Measurements from ENCODE around the gene WDR13. TPM values are rescaled to one million over a fixed set of nuclear protein-coding genes. Genes with fewer than 3 reads are reported as not detected.

Gene WDR13
- total RNA-seq, 1 experiment from 2014 or later: 91.3 TPM

GRCh38 chrX:48576108-48576507 lies 21.2 kb upstream of the WDR13 start:
- Histone ChIP-seq H3K9me3 (ENCODE audit: control insufficient read depth, insufficient read depth, low read depth, low read length) (no peaks in the 10 kb centered on the region), H3K4me3 (ENCODE audit: low read depth in 2 of 2, low read length in 2 of 2) (peak overlapping the region; percentile 81 to 99), H3K27me3 (ENCODE audit: control insufficient read depth, insufficient read depth, low read length) (no peaks in the 10 kb centered on the region), H3K36me3 (ENCODE audit: control insufficient read depth, insufficient read depth, low read length) (peaks cover 26% of the 10 kb centered on the region), H3K27ac (ENCODE audit: low read length) (peak overlapping the region; percentile 99), H3K4me1 (ENCODE audit: control insufficient read depth, insufficient read depth, low read length) (peaks cover 11% of the 10 kb centered on the region)
- in situ Hi-C loops (cut with HindIII; ENCODE audit: low pct_unique_long_range_greater_than_20kb, low sequenced_read_pairs) (no loop called here), intact Hi-C loops (cut with micrococcal nuclease; ENCODE audit: unreplicated experiment) (no loop called here)
- POLR2A ChIA-PET: no interaction called here
- ATAC-seq (no peak), DNase-seq (ENCODE audit: low read depth, low spot score) (no peak)
- BruUV-seq (replicated peaks): no TSS peak
- TF ChIP-seq POLR2AphosphoS5 (IDR thresholded peaks at IDR 0.05; ENCODE audit: low read depth, low read length) (0 out of 2 replicates have a peak, but pooled peaks have one; percentile 21), SIN3A (IDR thresholded peaks at IDR 0.05; ENCODE audit: borderline replicate concordance, insufficient read depth, low read depth, low read length) (no peak)
- CTCF ChIA-PET: no interaction called here

GRCh38 chrX:48578661-48579128 lies 18.6 kb upstream of the WDR13 start:
- peaks cover 26% of the 10 kb centered on the region for H3K36me3 ChIP-seq (ENCODE audit: control insufficient read depth, insufficient read depth, low read length)
- in situ Hi-C loops (cut with HindIII; ENCODE audit: low pct_unique_long_range_greater_than_20kb, low sequenced_read_pairs): no loop called here
- intact Hi-C loops (cut with micrococcal nuclease; ENCODE audit: unreplicated experiment): no loop called here
- ChIA-PET POLR2A (interaction anchor here (0.5 to 1.0 kb wide), 3 partner anchors 20 to 434 kb away, joined by 3 to 6 read pairs (median 4); no protein-coding TSS in a partner anchor), CTCF (no interaction called here)
- no peak overlapping the region for H3K4me3 ChIP-seq (ENCODE audit: low read depth in 2 of 2, low read length in 2 of 2)
- no peak overlapping the region for H3K27ac ChIP-seq (ENCODE audit: low read length)
- BruUV-seq (replicated peaks): no TSS peak
- peaks cover 11% of the 10 kb centered on the region for H3K4me1 ChIP-seq (ENCODE audit: control insufficient read depth, insufficient read depth, low read length)
- H3K9me3 ChIP-seq (ENCODE audit: control insufficient read depth, insufficient read depth, low read depth, low read length): no peaks in the 10 kb centered on the region
- DNase-seq (ENCODE audit: low read depth, low spot score) (no peak), ATAC-seq (no peak)
- TF ChIP-seq POLR2AphosphoS5 (IDR thresholded peaks at IDR 0.05; ENCODE audit: low read depth, low read length) (peak; percentile 73; the same call in 1 of the 2 replicates), CTCF (IDR thresholded peaks at IDR 0.05) (no peak)
- no peaks in the 10 kb centered on the region for H3K27me3 ChIP-seq (ENCODE audit: control insufficient read depth, insufficient read depth, low read length)

- POLR2A ChIA-PET: interaction anchor here (0.6 kb wide), 1 partner anchor 434 kb away, joined by 6 read pairs; no protein-coding TSS in a partner anchor
- Histone ChIP-seq H3K9me3 (ENCODE audit: control insufficient read depth, insufficient read depth, low read depth, low read length) (no peaks in the 10 kb centered on the region), H3K36me3 (ENCODE audit: control insufficient read depth, insufficient read depth, low read length) (peaks cover 26% of the 10 kb centered on the region), H3K27me3 (ENCODE audit: control insufficient read depth, insufficient read depth, low read length) (no peaks in the 10 kb centered on the region), H3K4me1 (ENCODE audit: control insufficient read depth, insufficient read depth, low read length) (peaks cover 11% of the 10 kb centered on the region), H3K4me3 (ENCODE audit: low read depth in 2 of 2, low read length in 2 of 2) (no peak overlapping the region), H3K27ac (ENCODE audit: low read length) (no peak overlapping the region)
- no TSS peak for BruUV-seq (replicated peaks)
- CTCF ChIA-PET: interaction anchor here (0.6 kb wide), 1 partner anchor 111 kb away, joined by 3 read pairs; no protein-coding TSS in a partner anchor
- no peak for TF ChIP-seq CTCF (IDR thresholded peaks at IDR 0.05)
- TF ChIP-seq TCF7L2 (IDR thresholded peaks at IDR 0.05; ENCODE audit: low read depth, low read length): no peak
- TF ChIP-seq SIN3A (IDR thresholded peaks at IDR 0.05; ENCODE audit: borderline replicate concordance, insufficient read depth, low read depth, low read length): no peak
- TF ChIP-seq REST (IDR thresholded peaks at IDR 0.05; ENCODE audit: insufficient read depth in 1 of 2, low read depth in 2 of 2, low read length in 1 of 2): no peak
- no peak; the same call in 1 of the 2 replicates for TF ChIP-seq POLR2AphosphoS5 (IDR thresholded peaks at IDR 0.05; ENCODE audit: low read depth, low read length)
- ATAC-seq (peak; percentile 6; the same call in 1 of the 2 replicates), DNase-seq (ENCODE audit: low read depth, low spot score) (no peak)
- in situ Hi-C loops (cut with HindIII; ENCODE audit: low pct_unique_long_range_greater_than_20kb, low sequenced_read_pairs) (no loop called here), intact Hi-C loops (cut with micrococcal nuclease; ENCODE audit: unreplicated experiment) (no loop called here)
Measured at GRCh38 chrX:48579259-48579658, 18.0 kb upstream of the WDR13 start.
